Peyer's patch (tissue), 4 donors: ENCODE measurements around the gene PEX26.

ENCODE experiments used
- CTCF ChIP-seq, 6 experiments: fragments of 450-650 bp in 4 of 6; fragments of 200-600 bp in 2 of 6; sonication (generic) in 1 of 6; IDR thresholded peaks; one replicate each; pipeline ENCODE4 v1.5.1; 2017 to 2019; ENCODE audit warnings: antibody characterized with exemption in 6 of 6, mild to moderate bottlenecking in 3 of 6, moderate library complexity in 1 of 6
- POLR2A ChIP-seq, 2 donors: fragments of 450-650 bp; IDR thresholded peaks; one replicate each; pipeline ENCODE4 v1.5.1; 2017; ENCODE audit warnings: antibody characterized with exemption in 2 of 2, mild to moderate bottlenecking in 2 of 2, moderate library complexity in 2 of 2

- no peak for TF ChIP-seq CTCF (IDR thresholded peaks at IDR 0.05)
- no peak for TF ChIP-seq POLR2A (IDR thresholded peaks at IDR 0.05)
Measured at GRCh38 chr22:18029686-18030267, 48.0 kb upstream of the PEX26 start.
